Tibial artery (tissue), 4 donors: Measurements from ENCODE around the gene RNF213.
"Not testable (repeated sequence)": the region's sequence is repeated elsewhere in the genome, so short reads cannot be mapped to it uniquely, and the experiment has no call there.

Experiments
- DNase-seq, 2 donors: peaks; one replicate each; pipeline ENCODE4 v3.0.0-alpha.2; 2019
- H3K27ac ChIP-seq, 2 donors: fragments of 200-600 bp; sonication (generic) in 1 of 2; 1 replicate in 1 of 2; 2 replicates in 1 of 2; pipeline ENCODE4 v1.5.1; 2018 to 2019; ENCODE audit warnings: mild to moderate bottlenecking in 1 of 2
- H3K27me3 ChIP-seq, 2 donors: fragments of 200-600 bp; sonication (generic) in 1 of 2; one replicate each; pipeline versions ENCODE4 v1.5.1 to v1.6.0; 2016 to 2019
- H3K36me3 ChIP-seq, 3 donors: fragments of 200-600 bp; sonication (generic) in 2 of 3; one replicate each; pipeline ENCODE4 v1.5.1; 2016 to 2019; ENCODE audit warnings: mild to moderate bottlenecking in 2 of 3
- H3K4me1 ChIP-seq, 4 donors: fragments of 200-600 bp; sonication (generic) in 2 of 4; 1 replicate in 3 of 4; 2 replicates in 1 of 4; pipeline ENCODE4 v1.5.1; 2016 to 2019
- H3K4me3 ChIP-seq, 2 donors: fragments of 200-600 bp; sonication (generic) in 1 of 2; 1 replicate in 1 of 2; 2 replicates in 1 of 2; pipeline ENCODE4 v1.5.1; 2018 to 2019; ENCODE audit warnings: mild to moderate bottlenecking in 2 of 2
- H3K9me3 ChIP-seq, 3 donors: fragments of 200-600 bp; sonication (generic) in 1 of 3; one replicate each; pipeline ENCODE4 v1.5.1; 2016 to 2019
- CTCF ChIP-seq, 2 experiments: fragments of 200-600 bp in 1 of 2; fragments of 450-650 bp in 1 of 2; IDR thresholded peaks; one replicate each; pipeline ENCODE4 v1.5.1; 2017 to 2019; ENCODE audit warnings: antibody characterized with exemption in 2 of 2, mild to moderate bottlenecking in 1 of 2, moderate library complexity in 1 of 2
- intact Hi-C: fragments of 100-400 bp; cut with DNase I; formaldehyde crosslinking; loops from one replicate; pipeline ENCODE4 v1.15.0; 2023; ENCODE audit warnings: low total_unique reads

RNF213 gene

GRCh38 chr17:80323982-80324381 lies 63.3 kb downstream of the RNF213 start:
- intact Hi-C loops: no loop called here
- H3K36me3 ChIP-seq: peaks cover 79 to 92% (median 85%) of the 10 kb centered on the region in 3 donors

GRCh38 chr17:80327518-80327917 lies 66.9 kb downstream of the RNF213 start:
- DNase-seq: peak in 1 of 2 donors; percentile 59
- intact Hi-C loops: no loop called here
- Histone ChIP-seq H3K4me3 (no peak overlapping the region), H3K36me3 (peaks cover 76 to 89% (median 82%) of the 10 kb centered on the region in 3 donors), H3K4me1 (no peaks in the 10 kb centered on the region), H3K27me3 (no peaks in the 10 kb centered on the region), H3K9me3 (no peaks in the 10 kb centered on the region), H3K27ac (no peak overlapping the region)
- TF ChIP-seq CTCF (IDR thresholded peaks at IDR 0.05): no peak

More at GRCh38 chr17:80323982-80324381, 63.3 kb downstream of the RNF213 start:
- no peak for TF ChIP-seq CTCF (IDR thresholded peaks at IDR 0.05)
- H3K4me1 ChIP-seq: no peaks in the 10 kb centered on the region
- DNase-seq: no peak
- no peaks in the 10 kb centered on the region for H3K9me3 ChIP-seq
- H3K27me3 ChIP-seq: no peaks in the 10 kb centered on the region
- H3K4me3 ChIP-seq: no peak overlapping the region
- H3K27ac ChIP-seq: no peak overlapping the region

- Histone ChIP-seq H3K4me1 (no peaks in the 10 kb centered on the region), H3K4me3 (no peak overlapping the region), H3K9me3 (no peaks in the 10 kb centered on the region), H3K36me3 (peaks cover 82 to 91% (median 84%) of the 10 kb centered on the region in 3 donors), H3K27me3 (no peaks in the 10 kb centered on the region), H3K27ac (no peak overlapping the region)
- intact Hi-C loops: no loop called here
- peak in 1 of 2 donors; percentile 42 for DNase-seq
- no peak for TF ChIP-seq CTCF (IDR thresholded peaks at IDR 0.05)
These were observed 68.2 kb downstream of the RNF213 start for GRCh38 chr17:80328634-80329380.

GRCh38 chr17:80329421-80329820 lies 68.8 kb downstream of the RNF213 start:
- intact Hi-C loops, H3K27ac ChIP-seq, H3K4me1 ChIP-seq, H3K27me3 ChIP-seq, H3K4me3 ChIP-seq, DNase-seq, H3K9me3 ChIP-seq: not testable (repeated sequence)
- peaks cover 88 to 97% (median 90%) of the 10 kb centered on the region in 3 donors for H3K36me3 ChIP-seq

GRCh38 chr17:80330276-80330675 lies 69.6 kb downstream of the RNF213 start:
- intact Hi-C loops: no loop called here
- Histone ChIP-seq H3K9me3 (no peaks in the 10 kb centered on the region), H3K36me3 (peaks cover 90 to 97% (median 94%) of the 10 kb centered on the region in 3 donors), H3K4me1 (no peaks in the 10 kb centered on the region), H3K27me3 (no peaks in the 10 kb centered on the region), H3K27ac (no peak overlapping the region), H3K4me3 (no peak overlapping the region)
- TF ChIP-seq CTCF (IDR thresholded peaks at IDR 0.05): no peak
- peak in 1 of 2 donors; percentile 28 for DNase-seq

- H3K9me3 ChIP-seq, H3K4me1 ChIP-seq, H3K4me3 ChIP-seq, intact Hi-C loops, H3K27ac ChIP-seq, H3K27me3 ChIP-seq: not testable (repeated sequence)
- peaks cover 90 to 97% (median 92%) of the 10 kb centered on the region in 3 donors for H3K36me3 ChIP-seq
- peak in 1 of 2 donors; percentile 1 for DNase-seq
These were observed 70.3 kb downstream of the RNF213 start for GRCh38 chr17:80330938-80331337.
